ENCODE measurements around the gene HNRNPL.
"Not testable (repeated sequence)": the region's sequence is repeated elsewhere in the genome, so short reads cannot be mapped to it uniquely, and the experiment has no call there.

HNRNPL gene

GRCh38 chr19:38849860-38850435, at the start of gene HNRNPL:
HNRNPL (minus strand) TSS chr19:38849986; CDS start chr19:38849966, 20 bp downstream.
- DNase-seq (ENCODE audit: low read depth), result peak; percentile 99

DNA sequence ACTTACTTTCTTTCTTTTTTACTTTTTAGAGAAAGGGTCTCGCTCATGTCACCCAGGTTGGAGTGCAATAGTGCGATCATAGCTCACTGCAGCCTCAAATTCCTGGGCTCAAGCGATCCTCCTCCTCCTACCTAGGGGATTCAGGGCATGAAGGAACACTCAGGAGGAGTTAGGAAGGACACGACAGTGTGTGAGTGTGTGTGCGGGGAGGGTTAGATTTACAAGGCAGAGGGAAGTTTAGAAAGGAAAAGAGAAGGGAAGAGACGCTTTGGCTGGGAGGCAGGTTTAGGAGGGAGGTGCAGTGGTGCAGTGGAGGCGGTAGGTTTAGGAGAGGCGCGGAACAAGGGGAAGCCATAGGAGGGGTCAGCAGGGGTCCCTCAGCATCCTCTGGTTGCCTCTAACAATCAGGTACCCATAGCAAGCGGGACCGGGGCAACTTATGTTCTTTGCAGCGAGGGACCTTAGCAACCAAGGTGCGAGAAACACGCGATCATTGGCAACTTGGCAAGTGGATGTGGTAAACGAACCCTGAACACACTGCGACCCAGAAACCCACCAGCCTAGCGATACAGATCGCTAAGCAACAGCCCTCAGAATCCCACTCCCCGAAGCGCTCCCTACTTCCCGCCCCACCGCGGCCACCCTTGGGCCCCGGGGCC, 49.1 kb upstream of the HNRNPL start:
- DNase-seq (ENCODE audit: low read depth), result no peak

DNA sequence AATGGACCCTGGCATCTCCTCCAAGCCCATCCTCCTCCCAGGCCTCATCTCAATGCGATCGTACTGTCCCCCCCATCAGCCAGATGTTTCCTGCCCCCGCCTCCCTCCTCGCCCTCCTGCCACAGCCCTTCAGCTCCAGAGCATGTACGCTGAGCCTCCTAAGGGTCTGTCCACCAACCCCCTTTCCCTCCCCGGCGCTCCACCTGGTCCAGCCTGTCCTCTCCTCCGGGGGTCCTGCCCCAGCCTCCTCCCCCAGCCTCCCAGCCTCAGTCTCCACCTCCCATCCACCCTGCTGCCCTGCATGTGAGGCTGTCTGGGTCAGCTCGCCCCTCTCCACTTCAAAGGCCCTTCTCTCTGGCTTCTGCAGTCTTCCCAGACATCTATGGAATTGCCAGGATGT, 45.2 kb upstream of the HNRNPL start:
- no peak for DNase-seq (ENCODE audit: low read depth)

DNA sequence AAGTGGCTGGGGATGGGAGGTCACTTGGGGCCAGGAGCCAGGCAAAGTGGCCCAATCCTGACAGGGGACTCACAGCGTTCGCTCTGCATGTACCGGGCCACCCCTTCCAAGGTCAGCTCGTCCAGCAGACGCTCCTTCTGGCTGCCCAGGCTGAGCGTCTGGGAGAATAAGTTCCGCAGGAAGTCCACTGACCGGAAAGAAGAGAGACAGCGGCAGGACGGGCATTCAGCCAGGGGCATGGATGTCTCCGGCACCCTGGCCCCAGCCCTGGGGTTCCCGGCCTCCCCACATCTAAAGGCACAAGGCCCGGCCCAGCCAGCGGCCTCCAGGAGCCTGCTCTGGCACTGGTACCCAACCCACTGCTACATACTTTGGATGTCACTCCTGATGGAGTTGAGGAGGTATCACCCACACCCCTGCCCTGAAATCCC, 43.6 kb upstream of the HNRNPL start:
- no peak for DNase-seq (ENCODE audit: low read depth)

DNA sequence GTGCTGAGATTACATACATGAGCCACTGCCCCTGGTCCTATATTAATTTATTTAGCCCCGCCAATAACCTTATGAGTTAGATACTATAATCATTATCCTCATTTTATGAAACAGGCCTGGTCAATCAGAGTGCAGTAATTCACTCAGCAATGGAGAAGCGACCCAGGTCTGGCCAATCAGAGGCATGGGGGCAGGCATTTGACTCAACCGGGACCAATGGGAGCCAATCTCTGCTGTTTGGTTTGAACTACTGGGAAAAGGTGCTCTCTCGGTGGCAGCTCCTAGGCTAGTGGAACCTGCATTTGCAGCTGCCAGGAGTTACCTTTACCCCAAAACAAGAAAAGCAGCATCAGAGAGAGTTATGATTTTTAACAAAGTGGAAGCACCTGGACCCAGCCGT, 43.1 kb upstream of the HNRNPL start:
- DNase-seq (ENCODE audit: low read depth), result no peak

DNA sequence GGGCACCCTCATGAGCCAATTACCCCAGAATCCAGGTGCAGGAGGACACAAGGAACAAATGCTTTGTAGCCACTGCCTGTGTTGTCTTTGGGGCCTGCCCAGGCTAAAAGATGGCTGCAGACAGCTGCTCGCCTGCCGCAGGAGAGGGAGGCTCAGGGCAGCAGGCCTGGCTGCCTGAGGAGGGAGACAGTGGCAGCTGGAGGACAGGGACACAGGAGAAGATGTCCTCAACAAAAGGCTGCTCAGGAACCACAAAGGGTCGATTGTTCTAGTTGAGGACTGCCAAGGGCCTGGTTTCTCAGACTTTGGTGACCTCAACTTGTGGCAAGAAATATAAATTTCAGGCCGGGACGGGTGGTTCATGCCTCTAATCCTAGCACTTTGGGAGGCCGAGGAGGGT, 42.0 kb upstream of the HNRNPL start:
- no peak for DNase-seq (ENCODE audit: low read depth)

GRCh38 chr19:38890686-38891085, 40.9 kb upstream of the HNRNPL start:
- DNase-seq (ENCODE audit: low read depth), result no peak

DNA sequence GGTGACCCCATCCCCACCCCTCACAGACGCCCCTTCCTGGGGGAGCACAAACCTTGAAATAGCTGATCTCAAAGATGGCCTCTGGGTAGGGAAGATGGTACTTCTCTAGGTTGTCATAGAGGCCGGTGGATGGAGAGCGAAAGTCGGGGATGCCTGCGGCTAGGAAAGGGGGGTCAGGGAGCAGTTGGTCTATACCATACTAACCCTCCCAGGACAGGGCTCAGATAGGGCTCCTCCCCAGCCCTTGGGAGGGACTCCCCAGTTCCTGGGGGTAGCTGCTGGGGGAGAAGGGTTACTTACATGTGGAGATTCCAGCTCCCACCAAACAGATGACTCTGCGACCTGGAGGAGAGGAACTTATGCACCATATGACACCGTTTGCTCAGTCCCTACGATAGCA, 40.0 kb upstream of the HNRNPL start:
- DNase-seq (ENCODE audit: low read depth), result no peak

- DNase-seq (ENCODE audit: low read depth), result no peak
Measured at GRCh38 chr19:38888876-38889275, 39.1 kb upstream of the HNRNPL start.

DNA sequence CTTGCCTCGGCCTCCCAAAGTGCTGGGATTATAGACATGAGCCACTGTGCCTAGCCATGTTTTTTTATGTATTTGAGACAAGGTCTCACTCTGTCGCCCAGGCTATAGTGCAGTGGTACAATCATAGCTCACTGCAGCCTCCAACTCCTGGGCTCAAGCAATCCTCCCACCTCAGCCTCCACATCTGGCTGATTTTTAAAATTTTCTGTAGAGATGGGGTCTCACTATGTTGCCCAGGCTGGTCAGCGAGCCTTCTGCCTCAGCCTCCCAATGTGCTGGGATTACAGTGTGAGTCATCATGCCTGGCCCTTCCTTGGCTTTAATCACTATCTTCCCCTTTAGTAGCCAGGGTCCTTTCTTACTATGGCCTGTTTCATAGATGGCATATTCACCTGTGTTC, 34.9 kb upstream of the HNRNPL start:
- not testable (repeated sequence) for DNase-seq (ENCODE audit: low read depth)

GRCh38 chr19:38883286-38883685, 33.5 kb upstream of the HNRNPL start:
- no peak for DNase-seq (ENCODE audit: low read depth)

DNA sequence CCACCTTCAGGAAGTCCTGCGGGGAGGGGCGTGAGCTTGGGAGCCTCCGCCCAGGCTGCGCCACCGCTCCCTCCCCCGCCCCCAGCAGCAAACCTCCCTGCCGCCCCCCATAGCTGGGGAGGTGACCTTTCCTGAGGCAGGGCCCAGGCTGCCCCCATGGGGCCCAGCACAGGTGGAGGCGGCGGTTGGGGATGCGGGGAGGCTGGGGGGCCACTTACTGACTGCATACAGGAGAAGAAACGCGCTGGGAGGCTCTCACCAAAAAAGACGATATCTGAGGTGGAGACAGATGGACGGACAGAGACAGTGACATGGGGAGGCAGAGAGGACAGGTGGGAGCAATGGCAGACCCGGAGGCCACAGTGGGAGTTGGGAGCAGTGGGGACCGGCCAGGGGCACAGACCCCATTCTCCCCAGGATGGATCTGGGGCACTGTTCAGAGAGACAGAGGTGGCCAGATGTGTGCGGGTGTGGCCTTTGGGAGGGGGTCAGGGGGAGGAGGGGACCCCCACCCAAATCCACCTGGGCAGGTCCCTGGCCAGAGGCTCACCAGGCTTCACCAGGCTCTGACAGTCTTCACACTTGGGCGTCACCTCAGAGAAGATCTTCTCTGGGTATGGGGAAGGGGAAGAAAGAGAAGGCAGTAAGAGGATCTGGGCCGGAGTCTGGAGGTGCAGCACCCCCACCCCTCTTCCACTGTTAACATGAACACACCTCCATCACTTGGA, 31.3 kb upstream of the HNRNPL start:
- DNase-seq (ENCODE audit: low read depth), result no peak

- no peak for DNase-seq (ENCODE audit: low read depth)
Measured at GRCh38 chr19:38880076-38880881, 30.5 kb upstream of the HNRNPL start.

DNA sequence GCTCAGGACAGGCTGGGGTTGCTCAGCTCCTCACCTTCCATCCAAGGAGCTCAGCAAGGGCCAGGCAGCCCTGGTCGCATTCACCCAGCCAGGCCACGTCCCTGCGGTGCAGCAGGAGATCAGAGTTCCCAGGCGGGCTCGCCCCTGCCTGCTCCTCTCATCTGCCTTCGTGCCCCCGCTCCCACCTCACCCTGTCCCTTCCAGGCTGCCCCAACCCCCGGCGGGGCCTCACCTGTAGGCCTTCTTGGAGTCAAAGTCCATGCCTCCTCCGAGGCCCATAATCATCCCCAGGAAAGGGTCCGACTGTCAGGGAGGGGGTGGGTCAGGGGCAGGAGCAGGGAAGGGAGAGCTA, 29.6 kb upstream of the HNRNPL start:
- DNase-seq (ENCODE audit: low read depth), result no peak

DNA sequence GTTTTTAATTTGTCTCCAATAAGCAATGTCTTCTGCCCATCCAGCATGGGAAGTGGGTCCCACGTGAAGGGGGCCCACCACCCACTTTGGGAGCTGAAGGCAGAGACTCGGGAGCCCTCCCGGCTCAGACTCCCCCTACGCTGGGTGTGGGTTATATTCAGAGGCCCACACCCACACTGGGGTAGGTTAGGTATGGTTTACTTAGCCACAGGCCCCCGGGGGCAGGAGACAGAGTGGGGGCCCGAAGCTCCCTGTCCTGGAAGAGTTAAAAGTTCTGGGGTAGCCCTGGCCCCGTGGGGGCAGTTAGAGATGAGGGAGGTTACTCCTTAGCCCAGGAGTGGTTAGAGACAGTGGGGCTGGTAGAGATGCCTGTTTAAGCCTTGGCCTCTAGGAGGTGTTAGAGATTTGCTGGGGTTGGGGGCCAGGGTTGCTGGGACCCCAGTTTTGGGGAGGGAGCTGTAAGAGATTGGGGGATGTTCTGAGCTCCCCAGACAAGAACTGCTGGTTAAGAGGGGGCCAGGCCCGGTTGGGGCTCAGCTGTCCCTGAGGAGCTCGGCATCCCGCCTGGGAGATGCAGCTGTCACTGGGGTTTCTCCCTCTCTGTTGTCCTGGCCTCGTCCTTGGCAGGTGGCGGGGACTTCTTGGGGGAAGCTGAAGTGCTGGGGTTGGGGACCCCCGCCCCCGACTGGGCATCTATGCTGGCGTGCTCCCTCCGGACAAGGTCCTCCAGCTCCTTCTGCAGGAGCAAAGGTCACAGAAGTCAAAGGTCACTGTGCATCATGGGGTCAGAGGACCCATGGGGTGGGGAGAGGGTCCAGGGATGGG, 29.0 kb upstream of the HNRNPL start:
- DNase-seq (ENCODE audit: low read depth), result no peak

GRCh38 chr19:38877781-38878574, 28.2 kb upstream of the HNRNPL start, which contains the start of gene RINL:
RINL (minus strand) TSS chr19:38878275; CDS start chr19:38876742, 1,533 bp downstream.
- DNase-seq (ENCODE audit: low read depth), result peak; percentile 65

DNA sequence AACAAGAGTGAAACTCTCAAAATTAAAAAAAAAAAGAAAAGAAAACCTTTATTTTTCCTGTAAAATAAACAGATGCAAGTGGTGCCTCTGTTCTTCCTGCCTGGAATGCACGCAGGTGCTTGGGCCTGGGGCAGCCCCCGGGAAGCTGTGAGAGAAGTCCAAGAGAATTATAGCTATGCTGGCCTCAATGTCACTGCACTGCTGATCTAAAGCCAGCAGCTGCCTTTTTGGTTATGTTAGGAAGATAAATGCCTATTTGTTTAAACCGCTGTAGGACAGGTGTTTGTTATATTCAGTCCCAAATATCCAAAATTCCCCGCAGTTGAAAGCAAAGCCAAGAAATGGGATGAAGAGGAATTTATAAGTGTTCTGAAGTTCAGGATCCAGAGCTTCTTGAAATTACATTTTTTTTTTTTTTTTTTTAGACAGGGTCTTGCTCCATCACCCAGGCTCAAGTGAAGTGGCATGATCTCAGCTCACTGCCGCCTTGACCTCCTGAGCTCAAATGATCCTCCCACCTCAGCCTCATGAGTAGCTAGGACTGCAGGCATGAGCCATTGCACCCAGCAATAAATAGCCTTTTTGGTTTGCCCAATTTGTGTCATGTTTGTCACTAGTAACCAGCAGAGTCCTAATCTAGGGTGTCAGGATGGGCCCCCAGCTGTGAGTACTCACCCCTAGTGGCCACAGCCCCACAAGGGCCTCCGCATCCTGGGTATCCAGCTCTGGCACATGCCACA, 26.0 kb upstream of the HNRNPL start:
- DNase-seq (ENCODE audit: low read depth), result no peak

- not testable (repeated sequence) for DNase-seq (ENCODE audit: low read depth)
Measured at GRCh38 chr19:38873400-38873799, 23.6 kb upstream of the HNRNPL start.

DNA sequence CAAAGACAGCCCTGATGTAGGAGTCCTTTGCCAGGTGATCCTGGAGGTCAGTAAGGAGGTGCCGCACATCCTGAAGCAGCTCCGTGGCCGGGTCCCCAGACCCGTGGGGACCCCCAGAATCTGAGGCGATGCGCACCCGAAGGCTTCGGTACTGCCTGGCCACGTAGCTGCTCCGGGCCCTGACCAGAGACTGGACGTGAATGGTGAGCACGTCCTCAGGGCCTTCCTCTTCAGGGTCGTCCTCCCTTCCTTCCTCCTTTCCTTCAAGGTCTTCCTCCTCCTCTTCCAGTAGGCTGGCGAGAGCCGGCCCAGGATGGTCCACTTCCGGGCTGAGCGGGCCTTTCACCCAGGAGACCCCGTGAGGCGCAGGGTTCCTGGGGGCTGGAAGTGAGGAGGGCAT, 20.8 kb upstream of the HNRNPL start:
- no peak for DNase-seq (ENCODE audit: low read depth)
